Endothelial cell of umbilical vein (primary cell): Measurements from ENCODE around the gene TMC3. TPM values are rescaled to one million over a fixed set of nuclear protein-coding genes. Genes with fewer than 3 reads are reported as not detected.

ENCODE experiments used
- BruUV-seq: library from RNA; stranded (reverse); fragments of 400-500 nt; replicated peaks from 2 replicates; lab custom pipeline; 2021; lab: Mats Ljungman, UMichigan
- CTCF ChIA-PET: fragments of 300-600, 350-600 bp; sonication (Branson Sonifier 250); formaldehyde crosslinking; loops from one replicate; lab custom pipeline; 2021; ENCODE audit warnings: antibody characterized with exemption, inconsistent platforms; lab: Charles Lee
- POLR2A ChIA-PET: fragments of 300-600, 350-600 bp; sonication (Branson Sonifier 250); formaldehyde crosslinking; loops from one replicate; lab custom pipeline; 2021; ENCODE audit warnings: antibody characterized with exemption, inconsistent platforms; lab: Charles Lee
- DNase-seq: peaks from one replicate; pipeline ENCODE4 v3.0.0-alpha.2; 2011; ENCODE audit warnings: low read depth, low spot score
- FAIRE-seq: peaks from 2 replicates; lab custom pipeline; 2011; peaks lifted over from hg19 to GRCh38; lab: Jason Lieb, UNC
- H2AFZ ChIP-seq: 2 replicates; pipeline ENCODE4 v1.6.0; 2012; ENCODE audit warnings: low read depth, low read length, control low read depth, inconsistent platforms
- H3K27ac ChIP-seq: 2 replicates; pipeline ENCODE4 v1.5.1; 2011; ENCODE audit warnings: low read depth, mild to moderate bottlenecking, control low read depth, low read length, moderate library complexity; ENCODE audit not compliant: insufficient read depth
- H3K27me3 ChIP-seq, 2 experiments: 2 replicates each; pipeline versions ENCODE4 v1.6.0 to v1.6.1; 2011; ENCODE audit warnings: low read length in 2 of 2, mixed read lengths in 1 of 2; ENCODE audit not compliant: control insufficient read depth in 2 of 2, insufficient read depth in 2 of 2
- H3K36me3 ChIP-seq, 2 experiments: 2 replicates in 1 of 2; 3 replicates in 1 of 2; pipeline ENCODE4 v1.5.1; 2011; ENCODE audit warnings: low read length in 2 of 2, mild to moderate bottlenecking in 1 of 2, moderate library complexity in 1 of 2; ENCODE audit not compliant: control insufficient read depth in 2 of 2, insufficient read depth in 2 of 2; ENCODE audit errors: extremely low read depth in 1 of 2
- H3K4me1 ChIP-seq: 3 replicates; pipeline ENCODE4 v1.5.1; 2011; ENCODE audit warnings: mild to moderate bottlenecking, low read length; ENCODE audit not compliant: control insufficient read depth, insufficient read depth; ENCODE audit errors: extremely low read depth
- H3K4me2 ChIP-seq: 2 replicates; pipeline ENCODE4 v1.6.1; 2011; ENCODE audit warnings: low read length, control low read depth, mixed read lengths; ENCODE audit not compliant: insufficient read depth
- H3K4me3 ChIP-seq, 3 experiments: fragments of 200-600 bp in 1 of 3; sonication (generic), shearing (Covaris generic) in 1 of 3; replicated peaks in 1 of 3; 2 replicates each; pipeline ENCODE4 v1.5.1; 2011 to 2016; ENCODE audit warnings: control low read depth in 3 of 3, low read length in 3 of 3, mild to moderate bottlenecking in 2 of 3, inconsistent platforms in 1 of 3, low read depth in 1 of 3, moderate library complexity in 1 of 3; ENCODE audit not compliant: insufficient read depth in 1 of 3
- H3K79me2 ChIP-seq: 2 replicates; pipeline ENCODE4 v1.6.0; 2012; ENCODE audit warnings: low read length, inconsistent platforms; ENCODE audit not compliant: control insufficient read depth, insufficient read depth
- H3K9ac ChIP-seq: replicated peaks from 2 replicates; pipeline ENCODE3; 2011; ENCODE audit warnings: low read length, control low read depth; ENCODE audit not compliant: insufficient read depth; ENCODE audit errors: extremely low read depth
- H3K9me1 ChIP-seq: replicated peaks from 3 replicates; pipeline ENCODE4 v1.6.0; 2011; ENCODE audit warnings: mild to moderate bottlenecking, low read length; ENCODE audit not compliant: control insufficient read depth, insufficient read depth; ENCODE audit errors: extremely low read depth
- H3K9me3 ChIP-seq: replicated peaks from 2 replicates; pipeline ENCODE4 v1.5.1; 2012; ENCODE audit warnings: low read length, inconsistent platforms; ENCODE audit not compliant: control insufficient read depth, insufficient read depth
- H4K20me1 ChIP-seq: replicated peaks from 2 replicates; pipeline ENCODE3; 2011; ENCODE audit warnings: mild to moderate bottlenecking, low read length; ENCODE audit not compliant: control insufficient read depth, insufficient read depth; ENCODE audit errors: extremely low read depth
- CTCF ChIP-seq, 2 donors: IDR thresholded peaks; 1 replicate in 1 of 2; 2 replicates in 1 of 2; pipeline ENCODE4 v1.5.1; 2011; ENCODE audit warnings: low read length in 2 of 2, mild to moderate bottlenecking in 2 of 2, moderate library complexity in 2 of 2, control low read depth in 1 of 2, inconsistent platforms in 1 of 2, low read depth in 1 of 2; ENCODE audit not compliant: insufficient read depth in 1 of 2; ENCODE audit errors: extremely low read depth in 1 of 2
- EZH2 ChIP-seq: IDR thresholded peaks from 2 replicates; pipeline ENCODE4 v1.6.1; 2012; ENCODE audit warnings: borderline replicate concordance, low read depth, mild to moderate bottlenecking, moderate library complexity, low read length, inconsistent platforms; ENCODE audit not compliant: severe bottlenecking
- FOS ChIP-seq: IDR thresholded peaks from 2 replicates; pipeline ENCODE4 v1.6.1; 2011; ENCODE audit warnings: mild to moderate bottlenecking, low read length, moderate library complexity, borderline replicate concordance; ENCODE audit not compliant: insufficient read depth
- GATA2 ChIP-seq: IDR thresholded peaks from 2 replicates; pipeline ENCODE4 v1.7.0; 2011; ENCODE audit warnings: low read depth, mild to moderate bottlenecking, moderate library complexity, mixed read lengths, low read length; ENCODE audit not compliant: insufficient read length, insufficient read depth
- JUN ChIP-seq: IDR thresholded peaks from 2 replicates; pipeline ENCODE4 v1.6.1; 2011; ENCODE audit warnings: borderline replicate concordance, low read depth; ENCODE audit not compliant: insufficient read length, insufficient read depth
- MYC ChIP-seq: IDR thresholded peaks from one replicate; pipeline ENCODE4 v1.6.1; 2011; ENCODE audit warnings: mild to moderate bottlenecking, low read depth, low read length
- POLR2A ChIP-seq: IDR thresholded peaks from 2 replicates; pipeline ENCODE4 v1.6.1; 2012; ENCODE audit warnings: low read depth, mild to moderate bottlenecking, control low read depth, low read length
- POLR2AphosphoS5 ChIP-seq: IDR thresholded peaks from 2 replicates; pipeline ENCODE4 v1.6.1; 2012; ENCODE audit warnings: low read depth, mild to moderate bottlenecking, control low read depth, low read length, moderate library complexity; ENCODE audit not compliant: insufficient read depth
- dilution Hi-C: fragments of 300-500 bp; cut with MboI; formaldehyde crosslinking; loops from one replicate; pipeline ENCODE4 v1.15.0; 2019; ENCODE audit warnings: low sequenced_read_pairs; ENCODE audit not compliant: extremely low pct_ligation_motif_present
- intact Hi-C: fragments of 100-400 bp; cut with micrococcal nuclease; formaldehyde crosslinking; loops from one replicate; pipeline ENCODE4 v1.10.0; 2022
- polyA plus RNA-seq, 4 experiments: library from polyadenylated mRNA; depleted of rRNA in 3 of 4; stranded (reverse) in 3 of 4; unstranded in 1 of 4; fragments of >200 nt; gene quantifications; 2 replicates each; pipeline versions ENCODE4 v1.2.1 to v1.2.3, GENCODE V29; 2011 to 2012; ENCODE audit warnings: missing spikeins in 1 of 4
- total RNA-seq: library from RNA; stranded (reverse); gene quantifications from 2 replicates; pipeline ENCODE4 v1.2.3, GENCODE V29; 2021
- TF ChIP-seq, protein P1 (sequence below): IDR thresholded peaks from 2 replicates; pipeline ENCODE4 v1.6.1; 2011; ENCODE audit not compliant: insufficient read depth, insufficient read length

The TMC3 gene
- total and polyA plus RNA-seq, 2 donors (not counting 3 experiments of a cell fraction or from before 2014, with no cell fraction given): not detected

GRCh38 chr15:81407176-81407575 is 33.2 kb upstream of the TMC3 start:
- Histone ChIP-seq H3K27ac (no peak overlapping the region), H3K4me2 (no peak overlapping the region), H4K20me1 (no peaks in the 10 kb centered on the region), H3K79me2 (no peaks in the 10 kb centered on the region), H2AFZ (no peak overlapping the region), H3K9me3 (no peaks in the 10 kb centered on the region), H3K36me3 (no peaks in the 10 kb centered on the region), H3K4me3 (no peak overlapping the region), H3K9ac (no peak overlapping the region), H3K4me1 (no peaks in the 10 kb centered on the region), H3K9me1 (no peaks in the 10 kb centered on the region), H3K27me3 (peaks cover 2% of the 10 kb centered on the region in 2 experiments)
- CTCF ChIA-PET: interaction anchor here (0.6 to 2.0 kb wide), 6 partner anchors 14 to 701 kb away, joined by 3 to 11 read pairs (median 3); no protein-coding TSS in a partner anchor
- TF ChIP-seq POLR2AphosphoS5 (no peak), EZH2 (no peak), POLR2A (no peak), FOS (no peak), JUN (no peak), MYC (no peak), CTCF (IDR thresholded peaks at IDR 0.05; ENCODE audit: extremely low read depth in 1 of 2, insufficient read depth in 1 of 2, low read depth in 1 of 2, low read length in 2 of 2) (no peak), GATA2 (no peak)
- TF ChIP-seq, protein P1, sequence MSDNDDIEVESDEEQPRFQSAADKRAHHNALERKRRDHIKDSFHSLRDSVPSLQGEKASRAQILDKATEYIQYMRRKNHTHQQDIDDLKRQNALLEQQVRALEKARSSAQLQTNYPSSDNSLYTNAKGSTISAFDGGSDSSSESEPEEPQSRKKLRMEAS: no peak
- BruUV-seq: no TSS peak
- POLR2A ChIA-PET: no interaction called here
- no peak for DNase-seq
- dilution Hi-C loops: no loop called here
- intact Hi-C loops: no loop called here
- FAIRE-seq: no peak
